Left lobe of liver (tissue), 2 donors: ENCODE measurements around the gene MYBBP1A. TPM values are rescaled to one million over a fixed set of nuclear protein-coding genes. Genes with fewer than 3 reads are reported as not detected.

Experiments used
- ATAC-seq: fragments of 200-7000 bp; cut with Tn5 transposase; one replicate; pipeline ENCODE4 v1.9.1; 2020; ENCODE audit warnings: mild to moderate bottlenecking, moderate library complexity
- DNase-seq: peaks from one replicate; pipeline ENCODE4 v3.0.0-alpha.2; 2020; ENCODE audit warnings: low spot score
- total RNA-seq: library from RNA; stranded (reverse); gene quantifications from one replicate; pipeline ENCODE4 v1.2.1, GENCODE V29; 2021
- donor health status: DM: no; HTN: no; CAD: no; lungs with moderate emphysema.
- donor health status: DM: no; HTN: yes; CAD: no.

MYBBP1A gene
- total RNA-seq, 1 donor from 2014 or later = 18.5 TPM

- DNase-seq (no peak), ATAC-seq (no peak)
These were observed 47.6 kb downstream of the MYBBP1A start for GRCh38 chr17:4507361-4508111.

- no peak for DNase-seq
- peak; percentile 71 for ATAC-seq
These were observed 48.3 kb downstream of the MYBBP1A start for GRCh38 chr17:4506892-4507291.

DNA sequence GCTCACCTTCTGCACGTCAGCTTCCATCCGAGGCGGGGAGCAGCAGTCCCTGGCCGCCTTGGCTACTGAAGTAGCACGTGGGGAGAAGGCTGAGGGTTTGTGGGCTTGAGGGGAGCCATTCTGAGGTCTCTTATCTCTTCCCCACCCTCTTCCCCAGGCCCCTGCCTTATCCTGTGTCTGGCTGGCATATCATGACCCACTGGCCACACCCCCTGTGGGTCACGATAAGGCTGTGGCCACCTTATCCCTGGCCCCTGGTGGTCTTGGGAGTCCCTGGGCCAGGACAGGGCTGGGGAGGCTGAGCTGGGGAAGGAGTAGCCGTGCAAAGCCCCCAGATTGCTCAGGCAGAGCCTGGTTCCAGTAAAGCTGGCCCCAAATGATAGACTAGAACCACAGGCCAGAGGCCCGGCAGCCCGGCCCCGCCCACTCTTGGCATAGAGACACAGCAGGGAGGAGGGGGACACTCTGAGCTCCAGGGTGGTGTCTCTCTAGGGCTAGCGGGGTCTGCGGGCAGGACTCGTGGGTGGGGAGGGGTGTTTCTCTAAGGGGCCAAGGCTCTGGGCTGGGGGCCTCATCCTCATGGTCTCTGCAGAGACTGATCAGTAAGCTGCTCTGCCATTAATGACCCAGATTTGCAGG, 48.9 kb downstream of the MYBBP1A start:
- ATAC-seq = peak; percentile 30
- DNase-seq = no peak

DNA sequence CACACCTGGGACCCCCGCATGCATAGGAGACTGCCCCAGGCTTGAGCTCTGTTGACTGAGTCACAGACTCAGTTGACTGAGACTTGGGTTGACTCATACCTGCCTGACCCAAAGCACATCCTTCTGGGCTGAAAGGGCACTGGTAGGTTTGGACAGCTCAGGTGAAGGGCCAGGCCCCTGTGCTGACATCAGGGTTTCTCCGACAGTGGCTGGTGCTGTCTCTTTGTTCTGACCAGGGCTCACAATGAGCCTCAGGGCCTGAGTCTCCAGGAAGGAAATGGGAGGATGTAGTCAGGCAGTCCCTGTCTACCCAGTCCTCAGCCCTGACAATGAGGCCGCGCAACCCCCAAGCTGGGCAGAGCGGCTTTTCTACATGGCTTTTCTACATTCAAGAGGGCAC, 50.0 kb downstream of the MYBBP1A start:
- ATAC-seq = peak; percentile 7
- no peak for DNase-seq

DNA sequence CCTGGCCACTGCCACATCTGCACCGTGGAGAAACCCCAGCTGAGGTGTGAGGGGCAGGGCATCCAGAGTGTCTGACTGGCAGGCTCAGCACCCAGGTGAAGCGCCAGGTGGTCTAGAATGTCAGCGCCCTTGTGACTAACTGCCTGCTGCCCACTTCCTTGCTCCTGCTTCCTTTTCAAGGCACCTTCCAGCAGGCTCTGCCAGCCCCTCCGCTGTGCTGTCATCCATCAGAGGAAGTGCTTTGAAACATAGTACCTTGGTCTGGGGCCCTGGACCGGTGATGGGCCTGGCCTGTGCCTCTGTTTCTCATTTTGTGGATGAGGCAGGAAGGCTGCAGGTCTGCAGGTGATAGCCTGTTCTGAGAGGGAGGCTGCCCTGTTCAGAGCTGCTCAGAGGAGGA, 51.0 kb downstream of the MYBBP1A start:
- DNase-seq (no peak), ATAC-seq (no peak)

GRCh38 chr17:4503283-4504025, 51.7 kb downstream of the MYBBP1A start:
- no peak for ATAC-seq
- no peak for DNase-seq

DNA sequence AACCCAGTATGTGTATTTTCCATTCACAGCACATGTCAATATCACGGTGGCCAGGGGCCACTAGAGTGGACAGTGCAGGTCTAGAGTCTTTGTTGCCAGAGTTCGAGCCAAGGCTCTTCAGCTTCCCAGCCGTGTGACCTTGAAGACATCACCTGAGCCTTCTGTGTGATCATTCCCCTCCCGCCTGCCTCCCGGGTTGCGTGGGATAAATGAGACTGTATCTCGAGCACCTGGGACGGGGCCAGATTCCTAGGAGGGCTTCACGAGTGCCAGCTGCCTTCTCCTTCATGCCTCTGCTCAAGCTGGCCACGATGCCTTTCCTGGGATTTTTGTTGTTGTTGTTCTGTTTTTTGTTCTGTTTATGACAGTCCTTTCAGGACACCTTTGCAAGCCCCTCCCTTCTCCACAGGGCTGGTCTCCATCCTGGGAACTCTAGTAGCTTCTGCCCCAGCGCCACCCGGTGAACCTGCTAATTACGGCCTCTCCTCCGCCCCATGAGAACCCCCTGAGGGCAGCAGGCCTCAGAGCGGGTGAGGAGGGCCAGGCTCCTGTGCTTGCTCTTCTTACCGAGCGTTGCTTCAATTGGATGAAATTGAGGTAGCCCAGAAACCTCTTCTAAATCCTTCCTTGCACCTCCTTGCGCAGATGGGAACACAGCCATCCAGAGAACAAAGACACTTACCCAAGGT, 52.6 kb downstream of the MYBBP1A start:
- DNase-seq = no peak
- ATAC-seq = no peak

- DNase-seq = no peak
- ATAC-seq = no peak
These were observed 53.8 kb downstream of the MYBBP1A start for GRCh38 chr17:4501295-4501949.

GRCh38 chr17:4500191-4500571, 55.0 kb downstream of the MYBBP1A start:
- no peak for DNase-seq
- ATAC-seq = peak; percentile 6

DNA sequence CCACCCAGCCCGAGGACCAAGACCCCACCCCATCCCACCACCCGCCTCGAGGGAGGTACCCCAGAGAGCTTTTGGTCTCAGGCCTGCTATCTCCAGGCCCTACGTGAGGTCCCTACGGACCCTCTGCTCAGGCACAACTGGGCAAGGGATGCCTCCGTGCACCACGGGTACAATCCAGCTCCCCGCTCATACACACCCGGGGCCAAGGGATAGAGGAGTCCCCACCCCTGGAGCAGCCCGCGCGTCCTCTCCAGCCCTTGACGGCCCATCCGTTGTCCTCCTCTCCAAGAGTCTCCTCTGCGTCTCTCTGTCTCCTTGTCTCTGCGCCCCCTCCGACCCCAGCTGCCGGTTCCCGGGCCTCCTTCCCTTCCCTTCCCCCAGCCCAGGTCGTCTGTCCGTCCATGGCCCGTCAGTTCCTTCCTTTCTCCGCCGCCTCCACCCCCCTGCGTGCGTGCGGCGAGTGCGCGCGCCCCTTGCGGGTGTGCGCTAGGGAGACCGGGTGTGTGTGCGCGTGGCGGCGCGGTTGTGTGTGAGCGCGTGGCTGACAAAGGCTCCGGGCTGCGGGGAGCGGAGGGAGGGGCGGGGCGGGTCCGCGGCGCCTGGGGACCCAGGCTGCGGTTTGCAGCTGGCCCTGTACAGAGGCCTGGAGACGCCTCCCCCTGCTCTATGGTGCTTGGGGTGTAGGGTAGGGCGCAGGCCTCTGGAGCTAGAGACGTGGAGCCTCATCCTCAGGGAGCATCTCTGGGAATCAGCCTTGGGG, 55.6 kb downstream of the MYBBP1A start:
- ATAC-seq = peak; percentile 4
- DNase-seq = no peak

- ATAC-seq = peak; percentile 79
These were observed 56.5 kb downstream of the MYBBP1A start, which contains the start of gene SPNS2 for GRCh38 chr17:4498461-4499397. SPNS2 (plus strand) TSS chr17:4498881; CDS start chr17:4499048, 167 bp downstream.

DNA sequence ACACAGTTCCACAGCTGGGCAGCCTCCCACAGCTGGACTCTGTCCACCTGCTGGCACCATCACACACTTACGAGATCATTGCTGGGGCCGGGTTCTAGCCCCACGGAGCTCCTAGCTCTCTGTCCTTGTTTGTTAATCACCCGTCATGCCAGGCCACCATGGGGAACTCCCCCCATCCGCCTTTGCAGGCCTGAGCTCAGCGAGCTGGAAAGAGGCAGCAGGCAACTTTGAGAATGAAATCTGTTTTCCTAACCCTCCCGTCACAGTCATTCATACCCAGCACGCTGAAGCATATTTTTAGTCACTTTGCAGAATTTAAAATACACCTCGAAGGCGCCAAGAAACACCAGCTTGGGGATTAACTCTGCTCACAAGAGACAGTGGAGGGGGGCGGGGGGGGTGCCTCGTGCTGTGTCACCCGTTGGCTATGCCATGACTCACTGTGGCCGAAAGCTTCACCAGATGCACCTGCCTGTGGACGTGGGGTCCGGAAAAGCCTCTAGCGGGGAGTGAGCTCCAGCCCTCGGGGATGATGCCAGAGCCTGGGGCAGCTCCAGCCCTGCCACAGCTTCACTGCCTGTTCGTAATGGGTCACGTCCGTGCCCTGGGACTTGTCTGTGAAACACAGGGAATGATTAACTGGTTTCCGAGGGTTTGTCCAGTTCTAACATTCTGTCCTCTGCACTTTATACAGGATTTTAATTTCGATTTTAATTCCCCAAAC, 57.9 kb downstream of the MYBBP1A start:
- DNase-seq (peak; percentile 88), ATAC-seq (peak; percentile 69)

More at GRCh38 chr17:4498461-4499397, 56.5 kb downstream of the MYBBP1A start, which contains the start of gene SPNS2:
- DNase-seq = peak; percentile 86

- DNase-seq = no peak
- ATAC-seq = no peak
These were observed 62.2 kb downstream of the MYBBP1A start for GRCh38 chr17:4492721-4493561.

- no peak for DNase-seq
- no peak for ATAC-seq
These were observed 64.5 kb downstream of the MYBBP1A start for GRCh38 chr17:4490637-4491061.

DNA sequence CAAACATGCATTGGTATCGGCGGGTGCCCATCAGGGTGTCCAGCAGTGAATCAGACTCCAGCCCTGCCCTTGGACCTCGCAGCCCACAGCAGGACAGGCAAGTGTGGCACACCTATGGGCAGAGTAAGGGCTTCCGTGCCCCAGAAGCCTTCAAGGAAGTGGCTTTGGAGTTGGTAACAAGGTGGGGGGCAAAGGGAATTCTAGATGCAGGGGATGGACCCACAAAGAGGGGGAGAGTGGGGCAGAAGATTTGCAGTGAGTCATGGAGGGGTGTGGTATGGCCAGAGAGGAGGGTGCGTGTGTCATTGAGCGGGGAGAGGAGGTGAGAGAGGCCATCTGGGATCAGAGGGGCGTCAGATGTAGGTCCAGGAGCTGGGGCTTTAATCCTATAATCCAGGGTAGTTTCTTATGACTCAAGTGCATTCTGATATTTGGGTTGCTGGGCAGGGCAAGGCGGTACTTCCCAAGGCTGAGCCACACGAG, 65.0 kb downstream of the MYBBP1A start:
- DNase-seq (no peak), ATAC-seq (no peak)

DNA sequence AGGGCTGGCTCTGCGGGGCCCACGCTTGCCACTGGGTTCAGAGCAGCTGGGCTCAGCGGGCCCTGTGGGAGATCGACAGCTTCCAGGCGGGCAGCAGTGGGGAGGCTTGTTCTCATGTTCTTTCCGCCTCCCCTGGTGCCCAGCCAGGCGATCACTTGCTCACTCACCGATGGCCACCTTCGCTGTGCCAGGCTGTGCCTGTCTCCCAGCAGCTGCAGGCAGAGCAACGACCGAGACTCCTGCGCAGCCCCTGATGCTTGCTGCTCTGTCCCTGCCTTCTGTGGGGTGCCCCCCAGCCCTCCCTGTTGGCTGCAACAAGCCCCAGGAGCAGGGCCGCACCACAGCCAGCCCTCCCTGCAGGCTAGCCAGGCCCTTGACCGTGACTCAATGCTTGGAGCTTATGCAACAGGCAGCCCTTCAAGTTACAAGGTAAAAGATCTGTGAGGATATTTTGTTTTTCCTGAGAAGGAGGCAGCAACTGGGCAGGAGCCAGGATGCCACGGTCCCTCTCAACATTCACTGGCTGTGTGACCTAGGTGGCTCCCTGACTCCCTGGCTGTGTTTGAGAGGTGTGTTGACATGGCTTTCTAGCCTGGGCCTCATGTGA, 66.1 kb downstream of the MYBBP1A start:
- ATAC-seq = no peak
- no peak for DNase-seq
